HG02884 (cell line): ENCODE data around the gene FGF7.
"Not testable (repeated sequence)": the region's sequence is repeated elsewhere in the genome, so short reads cannot be mapped to it uniquely, and the experiment has no call there.

Source experiments
- ATAC-seq: cut with Tn5 transposase; IDR thresholded peaks from one replicate; pipeline ENCODE4 v1.9.1; 2021; ENCODE audit warnings: mild to moderate bottlenecking, moderate library complexity; ENCODE audit not compliant: unreplicated experiment

FGF7 gene

GRCh38 chr15:49492151-49492550 is 69.1 kb downstream of the FGF7 start:
- no peak for ATAC-seq

GRCh38 chr15:49492830-49493229 is 69.8 kb downstream of the FGF7 start:
- ATAC-seq: no peak

- no peak for ATAC-seq
Measured at GRCh38 chr15:49494842-49495241, 71.8 kb downstream of the FGF7 start.

GRCh38 chr15:49495993-49496753 is 73.1 kb downstream of the FGF7 start:
- no peak for ATAC-seq

GRCh38 chr15:49501586-49501985 is 78.5 kb downstream of the FGF7 start:
- ATAC-seq: no peak

GRCh38 chr15:49506341-49506740 is 83.3 kb downstream of the FGF7 start:
- ATAC-seq: no peak

GRCh38 chr15:49507261-49507660 is 84.2 kb downstream of the FGF7 start:
- ATAC-seq: no peak

- ATAC-seq: not testable (repeated sequence)
Measured at GRCh38 chr15:49512739-49513138, 89.7 kb downstream of the FGF7 start.

GRCh38 chr15:49521802-49522201 is 98.8 kb downstream of the FGF7 start:
- no peak for ATAC-seq

GRCh38 chr15:49528289-49528688 is 105.2 kb downstream of the FGF7 start:
- no peak for ATAC-seq

- ATAC-seq: no peak
Measured at GRCh38 chr15:49530092-49530491, 107.0 kb downstream of the FGF7 start.
